ENCODE data around the gene FAM204A.

The FAM204A gene

GRCh38 chr10:118341791-118342637 lies at the start of gene FAM204A:
TSS of gene FAM204A (minus strand) at chr10:118342324. CDS start at chr10:118336415, 5,909 bp downstream.
- H3K36me3 ChIP-seq (ENCODE audit: control insufficient read depth, low read length): peaks cover 29% of the 10 kb centered on the region
- H3K79me2 ChIP-seq (ENCODE audit: control insufficient read depth, low read length): peaks cover 51% of the 10 kb centered on the region
- no peaks in the 10 kb centered on the region for H3K27me3 ChIP-seq (ENCODE audit: control insufficient read depth, low read length)
- peak within 1 kb of the TSS; percentile 86 for H3K4me2 ChIP-seq (ENCODE audit: low read length)
- peak within 1 kb of the TSS; percentile 91 for H3K4me3 ChIP-seq (ENCODE audit: low read length)
- no peaks in the 10 kb centered on the region for H3K9me2 ChIP-seq (replicated peaks; ENCODE audit: control insufficient read depth, low read length)
- TF ChIP-seq EZH2phosphoT487 (IDR thresholded peaks at IDR 0.05; ENCODE audit: borderline replicate concordance, low read length) (no peak), CTCF (IDR thresholded peaks at IDR 0.05; ENCODE audit: low read depth, low read length, poor library complexity, severe bottlenecking) (no peak)
- H4K20me1 ChIP-seq (ENCODE audit: control insufficient read depth, insufficient read depth, low read depth, low read length): no peaks in the 10 kb centered on the region
- no peaks in the 10 kb centered on the region for H3K9me3 ChIP-seq (ENCODE audit: control insufficient read depth, insufficient read depth, low read length)
- H3K27ac ChIP-seq (ENCODE audit: low read depth, low read length): peak within 1 kb of the TSS; percentile 44
- no peaks in the 10 kb centered on the region for H3F3A ChIP-seq (ENCODE audit: control insufficient read depth, insufficient read depth)
- peaks cover 32% of the 10 kb centered on the region for H3K4me1 ChIP-seq (ENCODE audit: control insufficient read depth, low read length)

- H3K9me2 ChIP-seq (replicated peaks; ENCODE audit: control insufficient read depth, low read length): no peaks in the 10 kb centered on the region
- H3K36me3 ChIP-seq (ENCODE audit: control insufficient read depth, low read length): no peaks in the 10 kb centered on the region
- no peak overlapping the region for H3K4me2 ChIP-seq (ENCODE audit: low read length)
- no peaks in the 10 kb centered on the region; the same call in 1 of the 2 replicates for H3K27me3 ChIP-seq (ENCODE audit: control insufficient read depth, low read length)
- H4K20me1 ChIP-seq (ENCODE audit: control insufficient read depth, insufficient read depth, low read depth, low read length): no peaks in the 10 kb centered on the region
- no peak overlapping the region for H3K4me3 ChIP-seq (ENCODE audit: low read length)
- no peaks in the 10 kb centered on the region for H3K4me1 ChIP-seq (ENCODE audit: control insufficient read depth, low read length)
- H3K9me3 ChIP-seq (ENCODE audit: control insufficient read depth, insufficient read depth, low read length): no peaks in the 10 kb centered on the region
- H3K79me2 ChIP-seq (ENCODE audit: control insufficient read depth, low read length): no peaks in the 10 kb centered on the region
- no peaks in the 10 kb centered on the region for H3F3A ChIP-seq (ENCODE audit: control insufficient read depth, insufficient read depth)
- TF ChIP-seq CTCF (IDR thresholded peaks at IDR 0.05; ENCODE audit: low read depth, low read length, poor library complexity, severe bottlenecking) (no peak), EZH2phosphoT487 (IDR thresholded peaks at IDR 0.05; ENCODE audit: borderline replicate concordance, low read length) (no peak)
- H3K27ac ChIP-seq (ENCODE audit: low read depth, low read length): no peak overlapping the region
Measured at GRCh38 chr10:118383699-118384098, 41.6 kb upstream of the FAM204A start.

- H3K9me2 ChIP-seq (replicated peaks; ENCODE audit: control insufficient read depth, low read length): no peaks in the 10 kb centered on the region
- H4K20me1 ChIP-seq (ENCODE audit: control insufficient read depth, insufficient read depth, low read depth, low read length): no peaks in the 10 kb centered on the region
- H3K36me3 ChIP-seq (ENCODE audit: control insufficient read depth, low read length): no peaks in the 10 kb centered on the region
- no peak overlapping the region for H3K4me3 ChIP-seq (ENCODE audit: low read length)
- H3K9me3 ChIP-seq (ENCODE audit: control insufficient read depth, insufficient read depth, low read length): no peaks in the 10 kb centered on the region
- TF ChIP-seq EZH2phosphoT487 (IDR thresholded peaks at IDR 0.05; ENCODE audit: borderline replicate concordance, low read length): no peak
- TF ChIP-seq CTCF (IDR thresholded peaks at IDR 0.05; ENCODE audit: low read depth, low read length, poor library complexity, severe bottlenecking): no peak
- no peaks in the 10 kb centered on the region for H3K27me3 ChIP-seq (ENCODE audit: control insufficient read depth, low read length)
- no peak overlapping the region for H3K27ac ChIP-seq (ENCODE audit: low read depth, low read length)
- H3K4me2 ChIP-seq (ENCODE audit: low read length): no peak overlapping the region
- H3K79me2 ChIP-seq (ENCODE audit: control insufficient read depth, low read length): no peaks in the 10 kb centered on the region
- H3K4me1 ChIP-seq (ENCODE audit: control insufficient read depth, low read length): no peaks in the 10 kb centered on the region
- no peaks in the 10 kb centered on the region for H3F3A ChIP-seq (ENCODE audit: control insufficient read depth, insufficient read depth)
Measured at GRCh38 chr10:118383063-118383689, 41.1 kb upstream of the FAM204A start.
